A549 (cell line): ENCODE data around the gene TSHZ2. TPM values are rescaled to one million over a fixed set of nuclear protein-coding genes. Genes with fewer than 3 reads are reported as not detected.

ENCODE experiments used
- ATAC-seq, 2 experiments: fragments of 200-7000 bp in 1 of 2; fragments of >200 bp in 1 of 2; cut with Nextera tagmentation in 1 of 2; cut with Tn5 transposase in 1 of 2; 3 replicates each; pipeline versions ENCODE4 v1.8.0 to v1.9.1; 2018 to 2020; ENCODE audit warnings: mild to moderate bottlenecking in 1 of 2, moderate library complexity in 1 of 2
- CTCF ChIA-PET: fragments of 300-600 bp; sonication (Branson Sonifier 250); formaldehyde crosslinking; extraction: SDS; loops from one replicate; lab custom pipeline; 2021; ENCODE audit warnings: antibody characterized with exemption, inconsistent platforms; lab: Yijun Ruan, JAX
- POLR2A ChIA-PET: fragments of 350-600 bp; formaldehyde crosslinking; extraction: SDS; loops from one replicate; lab custom pipeline; 2021; ENCODE audit warnings: antibody characterized with exemption, inconsistent platforms; lab: Yijun Ruan, JAX
- DNase-seq, 2 experiments: peaks; one replicate each; pipeline versions ENCODE4 v3.0.0 to v3.0.0-alpha.2; 2011 to 2016; ENCODE audit warnings: low read depth in 1 of 2, low spot score in 1 of 2
- FAIRE-seq: peaks from 2 replicates; lab custom pipeline; 2011; peaks lifted over from hg19 to GRCh38; lab: Jason Lieb, UNC
- H3K27ac ChIP-seq, 2 experiments: fragments of >200 bp; sonication (Bioruptor Twin); formaldehyde crosslinking; 3 replicates each; pipeline ENCODE4 v1.5.1; 2016 to 2017
- H3K4me1 ChIP-seq: fragments of >200 bp; sonication (Bioruptor Twin); formaldehyde crosslinking; 3 replicates; pipeline ENCODE4 v1.6.1; 2016
- H3K4me2 ChIP-seq: fragments of >200 bp; sonication (Bioruptor Twin); formaldehyde crosslinking; 3 replicates; pipeline ENCODE4 v1.6.1; 2016
- H3K4me3 ChIP-seq: fragments of >200 bp; sonication (Bioruptor Twin); formaldehyde crosslinking; 3 replicates; pipeline ENCODE4 v1.5.1; 2016
- H3K9me3 ChIP-seq: fragments of >200 bp; sonication (Bioruptor Twin); formaldehyde crosslinking; 3 replicates; pipeline ENCODE4 v1.6.1; 2016
- BHLHE40 ChIP-seq: IDR thresholded peaks from 2 replicates; pipeline ENCODE4 v1.6.1; 2012; ENCODE audit warnings: low read depth, low read length, inconsistent platforms
- CBX8 ChIP-seq: fragments of 200-600 bp; sonication (generic); IDR thresholded peaks from 2 replicates; pipeline ENCODE4 v1.6.1; 2016
- CHD2 ChIP-seq: fragments of 150-350 bp; IDR thresholded peaks from 2 replicates; pipeline ENCODE4 v1.6.1; 2014; ENCODE audit warnings: low read length; ENCODE audit not compliant: partially characterized antibody
- EHF ChIP-seq: fragments of 250-450 bp; sonication (Bioruptor Pico); IDR thresholded peaks from 2 replicates; pipeline ENCODE4 v1.5.0; 2020; ENCODE audit warnings: mild to moderate bottlenecking
- EP300 ChIP-seq, 2 experiments: fragments of >200 bp; sonication (Bioruptor Twin); formaldehyde crosslinking; IDR thresholded peaks; 2 replicates in 1 of 2; 3 replicates in 1 of 2; pipeline ENCODE4 v1.6.1; 2016 to 2017
- ESRRA ChIP-seq: fragments of 150-350 bp; IDR thresholded peaks from 2 replicates; pipeline ENCODE4 v1.6.1; 2014; ENCODE audit warnings: mild to moderate bottlenecking, low read length, borderline replicate concordance
- HDAC2 ChIP-seq: fragments of 200-600 bp; sonication (generic); IDR thresholded peaks from 2 replicates; pipeline ENCODE4 v1.6.1; 2016
- HOXA7 ChIP-seq: fragments of 250-450 bp; sonication (Bioruptor Pico); IDR thresholded peaks from 2 replicates; pipeline ENCODE4 v1.5.0; 2020; ENCODE audit warnings: mild to moderate bottlenecking, moderate library complexity
- HOXB13 ChIP-seq: fragments of 250-450 bp; sonication (Bioruptor Pico); IDR thresholded peaks from 2 replicates; pipeline ENCODE4 v1.5.0; 2020; ENCODE audit warnings: low read depth, mild to moderate bottlenecking, moderate library complexity
- HOXB5 ChIP-seq: fragments of 250-450 bp; sonication (Bioruptor Pico); IDR thresholded peaks from 2 replicates; pipeline ENCODE4 v1.5.0; 2020; ENCODE audit warnings: mild to moderate bottlenecking, moderate library complexity
- MAFK ChIP-seq: fragments of 450-650 bp; IDR thresholded peaks from 2 replicates; pipeline ENCODE4 v1.6.1; 2014; ENCODE audit not compliant: partially characterized antibody
- MYC ChIP-seq: IDR thresholded peaks from 2 replicates; pipeline ENCODE4 v1.6.1; 2012; ENCODE audit warnings: mild to moderate bottlenecking, inconsistent platforms, low read length, improper control_type of control experiment, borderline replicate concordance
- NFE2L2 ChIP-seq: fragments of 150-350 bp; conservative IDR thresholded peaks from 2 replicates; pipeline ENCODE4 v1.6.1; 2014; ENCODE audit warnings: low read length
- RARB ChIP-seq: fragments of 250-450 bp; sonication (Bioruptor Pico); IDR thresholded peaks from 2 replicates; pipeline ENCODE4 v1.8.0; 2021; ENCODE audit warnings: mild to moderate bottlenecking, moderate library complexity
- RFX5 ChIP-seq: fragments of 450-650 bp; IDR thresholded peaks from 2 replicates; pipeline ENCODE4 v1.7.1; 2014; ENCODE audit warnings: antibody characterized with exemption, mild to moderate bottlenecking, moderate library complexity
- SREBF2 ChIP-seq: fragments of 450-650 bp; IDR thresholded peaks from 2 replicates; pipeline ENCODE4 v1.6.1; 2014; ENCODE audit warnings: mild to moderate bottlenecking, moderate library complexity
- TFCP2L1 ChIP-seq: fragments of 250-450 bp; sonication (Bioruptor Pico); IDR thresholded peaks from 2 replicates; pipeline ENCODE4 v1.5.0; 2021; ENCODE audit warnings: mild to moderate bottlenecking
- ZC3H11A ChIP-seq: fragments of 450-650 bp; IDR thresholded peaks from 2 replicates; pipeline ENCODE4 v1.6.1; 2014; ENCODE audit warnings: antibody characterized with exemption, mild to moderate bottlenecking
- ZFP36 ChIP-seq: fragments of 450-650 bp; IDR thresholded peaks from 2 replicates; pipeline ENCODE4 v1.6.1; 2014; ENCODE audit warnings: borderline replicate concordance; ENCODE audit not compliant: partially characterized antibody
- ZNF302 ChIP-seq: fragments of 250-450 bp; sonication (Bioruptor Pico); IDR thresholded peaks from 2 replicates; pipeline ENCODE4 v1.9.0; 2021; ENCODE audit warnings: inconsistent platforms, mild to moderate bottlenecking, moderate library complexity
- WGBS: methylation state at CpG from one replicate; pipeline ENCODE4 v1.1.6; 2017; ENCODE audit errors: missing lambda C conversion rate; 5-methylcytosine and 5-hydroxymethylcytosine counted together
- polyA plus RNA-seq, 4 experiments: library from polyadenylated mRNA; depleted of rRNA in 3 of 4; stranded (reverse); fragments of >200 nt; fragmentation: RNase III in 1 of 4; extraction: RNeasy Plus Mini Kit Qiagen cat#74134 plus additional on column Dnase treatment in 1 of 4; gene quantifications; 2 replicates in 3 of 4; 3 replicates in 1 of 4; pipeline ENCODE4 v1.2.3, GENCODE V29; 2011 to 2017
- TF ChIP-seq, protein P1 (sequence below): IDR thresholded peaks from 2 replicates; pipeline ENCODE4 v1.6.1; 2012
- TF ChIP-seq, protein P2 (sequence below): fragments of 250-450 bp; sonication (Bioruptor Pico); IDR thresholded peaks from 2 replicates; pipeline ENCODE4 v1.5.0; 2020; ENCODE audit warnings: low read depth, mild to moderate bottlenecking, moderate library complexity
- TF ChIP-seq, protein P3 (sequence below): fragments of 150-350 bp; IDR thresholded peaks from 2 replicates; pipeline ENCODE4 v1.6.1; 2014; ENCODE audit warnings: low read depth, mild to moderate bottlenecking, low read length
- TF ChIP-seq, protein P4 (sequence below): fragments of 200-600 bp; sonication (generic); IDR thresholded peaks from 2 replicates; pipeline ENCODE4 v1.6.1; 2016; ENCODE audit warnings: antibody characterized with exemption, mild to moderate bottlenecking, moderate library complexity
- TF ChIP-seq, protein P5 (sequence below): fragments of 250-450 bp; sonication (Bioruptor Pico); IDR thresholded peaks from 2 replicates; pipeline ENCODE4 v1.5.0; 2021; ENCODE audit warnings: mild to moderate bottlenecking, moderate library complexity, borderline replicate concordance

Gene TSHZ2
- polyA plus RNA-seq, 2 of the 4 experiments (the other 2 are of a cell fraction), result not detected

DNA sequence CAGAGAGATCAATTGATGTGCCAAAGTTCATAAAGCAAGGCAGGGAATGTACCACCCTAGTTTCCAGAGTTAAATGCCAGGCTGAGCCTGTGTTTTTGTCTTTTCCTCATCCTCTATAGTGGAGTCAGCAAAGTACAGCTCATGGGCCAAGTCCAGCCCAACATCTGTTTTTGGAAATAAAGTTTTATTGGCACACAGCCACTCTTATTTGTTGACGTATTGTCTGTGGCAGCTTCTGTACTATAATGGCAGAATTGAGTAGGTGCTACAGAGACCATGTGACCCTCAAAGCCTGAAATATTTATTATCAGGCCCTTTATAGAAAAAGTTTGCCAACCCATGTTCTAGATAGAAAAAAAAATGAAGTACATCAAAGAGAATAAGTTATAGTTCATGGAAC, 187.0 kb downstream of the TSHZ2 start:
- H3K4me3 ChIP-seq, result no peak overlapping the region
- TF ChIP-seq TFCP2L1 (CRISPR knock-in tag) (no peak), BHLHE40 (no peak), MAFK (no peak), RARB (CRISPR knock-in tag) (no peak), CBX8 (no peak), EP300 (IDR thresholded peaks at IDR 0.05) (no peak), RFX5 (no peak), HOXA7 (no peak)
- TF ChIP-seq, protein P1, sequence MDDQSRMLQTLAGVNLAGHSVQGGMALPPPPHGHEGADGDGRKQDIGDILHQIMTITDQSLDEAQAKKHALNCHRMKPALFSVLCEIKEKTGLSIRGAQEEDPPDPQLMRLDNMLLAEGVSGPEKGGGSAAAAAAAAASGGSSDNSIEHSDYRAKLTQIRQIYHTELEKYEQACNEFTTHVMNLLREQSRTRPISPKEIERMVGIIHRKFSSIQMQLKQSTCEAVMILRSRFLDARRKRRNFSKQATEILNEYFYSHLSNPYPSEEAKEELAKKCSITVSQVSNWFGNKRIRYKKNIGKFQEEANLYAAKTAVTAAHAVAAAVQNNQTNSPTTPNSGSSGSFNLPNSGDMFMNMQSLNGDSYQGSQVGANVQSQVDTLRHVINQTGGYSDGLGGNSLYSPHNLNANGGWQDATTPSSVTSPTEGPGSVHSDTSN, result no peak
- TF ChIP-seq, protein P2, sequence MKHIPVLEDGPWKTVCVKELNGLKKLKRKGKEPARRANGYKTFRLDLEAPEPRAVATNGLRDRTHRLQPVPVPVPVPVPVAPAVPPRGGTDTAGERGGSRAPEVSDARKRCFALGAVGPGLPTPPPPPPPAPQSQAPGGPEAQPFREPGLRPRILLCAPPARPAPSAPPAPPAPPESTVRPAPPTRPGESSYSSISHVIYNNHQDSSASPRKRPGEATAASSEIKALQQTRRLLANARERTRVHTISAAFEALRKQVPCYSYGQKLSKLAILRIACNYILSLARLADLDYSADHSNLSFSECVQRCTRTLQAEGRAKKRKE (CRISPR knock-in tag), result no peak
- TF ChIP-seq, protein P3, sequence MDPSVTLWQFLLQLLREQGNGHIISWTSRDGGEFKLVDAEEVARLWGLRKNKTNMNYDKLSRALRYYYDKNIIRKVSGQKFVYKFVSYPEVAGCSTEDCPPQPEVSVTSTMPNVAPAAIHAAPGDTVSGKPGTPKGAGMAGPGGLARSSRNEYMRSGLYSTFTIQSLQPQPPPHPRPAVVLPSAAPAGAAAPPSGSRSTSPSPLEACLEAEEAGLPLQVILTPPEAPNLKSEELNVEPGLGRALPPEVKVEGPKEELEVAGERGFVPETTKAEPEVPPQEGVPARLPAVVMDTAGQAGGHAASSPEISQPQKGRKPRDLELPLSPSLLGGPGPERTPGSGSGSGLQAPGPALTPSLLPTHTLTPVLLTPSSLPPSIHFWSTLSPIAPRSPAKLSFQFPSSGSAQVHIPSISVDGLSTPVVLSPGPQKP, result no peak
- H3K9me3 ChIP-seq, result no peaks in the 10 kb centered on the region; the same call in 2 of the 3 replicates
- H3K4me2 ChIP-seq, result no peak overlapping the region
- CTCF ChIA-PET, result interaction anchor here (1.3 kb wide), 1 partner anchor 125 kb away, joined by 3 read pairs; no protein-coding TSS in a partner anchor
- no peaks in the 10 kb centered on the region for H3K4me1 ChIP-seq
- no peak for FAIRE-seq
- POLR2A ChIA-PET, result no interaction called here
- 38% methylated on average over 1 of the region's 1 CpG for WGBS
- DNase-seq, result no peak
- H3K27ac ChIP-seq, result no peak overlapping the region
- ATAC-seq, result no peak

DNA sequence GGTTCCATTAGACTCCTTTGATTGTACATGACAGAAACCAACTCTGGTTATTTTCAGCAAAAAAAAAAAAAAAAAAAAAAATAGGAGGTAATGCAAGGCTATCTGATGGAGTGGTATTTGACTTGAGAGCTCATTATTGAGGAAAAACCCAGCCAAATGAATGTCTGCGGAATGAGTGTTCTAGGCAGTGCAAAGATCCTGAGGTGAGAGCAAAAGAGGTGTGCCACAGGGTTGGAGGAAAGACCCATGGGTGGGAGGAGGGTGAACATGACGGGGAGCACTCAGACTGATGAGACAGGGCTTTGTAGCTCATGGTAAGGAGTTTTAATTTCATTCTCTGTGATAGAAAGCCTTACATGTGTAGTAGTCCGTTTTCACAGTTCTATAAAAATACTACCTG, 188.9 kb downstream of the TSHZ2 start:
- 43% methylated on average over 3 of the region's 3 CpGs for WGBS
- Histone ChIP-seq H3K4me3 (no peak overlapping the region), H3K4me2 (no peak overlapping the region), H3K4me1 (no peaks in the 10 kb centered on the region), H3K9me3 (no peaks in the 10 kb centered on the region; the same call in 2 of the 3 replicates), H3K27ac (no peak overlapping the region)
- FAIRE-seq (no peak), ATAC-seq (no peak), DNase-seq (no peak)
- no peak for TF ChIP-seq ZC3H11A
- no peak for TF ChIP-seq HOXB13
- TF ChIP-seq, protein P4, sequence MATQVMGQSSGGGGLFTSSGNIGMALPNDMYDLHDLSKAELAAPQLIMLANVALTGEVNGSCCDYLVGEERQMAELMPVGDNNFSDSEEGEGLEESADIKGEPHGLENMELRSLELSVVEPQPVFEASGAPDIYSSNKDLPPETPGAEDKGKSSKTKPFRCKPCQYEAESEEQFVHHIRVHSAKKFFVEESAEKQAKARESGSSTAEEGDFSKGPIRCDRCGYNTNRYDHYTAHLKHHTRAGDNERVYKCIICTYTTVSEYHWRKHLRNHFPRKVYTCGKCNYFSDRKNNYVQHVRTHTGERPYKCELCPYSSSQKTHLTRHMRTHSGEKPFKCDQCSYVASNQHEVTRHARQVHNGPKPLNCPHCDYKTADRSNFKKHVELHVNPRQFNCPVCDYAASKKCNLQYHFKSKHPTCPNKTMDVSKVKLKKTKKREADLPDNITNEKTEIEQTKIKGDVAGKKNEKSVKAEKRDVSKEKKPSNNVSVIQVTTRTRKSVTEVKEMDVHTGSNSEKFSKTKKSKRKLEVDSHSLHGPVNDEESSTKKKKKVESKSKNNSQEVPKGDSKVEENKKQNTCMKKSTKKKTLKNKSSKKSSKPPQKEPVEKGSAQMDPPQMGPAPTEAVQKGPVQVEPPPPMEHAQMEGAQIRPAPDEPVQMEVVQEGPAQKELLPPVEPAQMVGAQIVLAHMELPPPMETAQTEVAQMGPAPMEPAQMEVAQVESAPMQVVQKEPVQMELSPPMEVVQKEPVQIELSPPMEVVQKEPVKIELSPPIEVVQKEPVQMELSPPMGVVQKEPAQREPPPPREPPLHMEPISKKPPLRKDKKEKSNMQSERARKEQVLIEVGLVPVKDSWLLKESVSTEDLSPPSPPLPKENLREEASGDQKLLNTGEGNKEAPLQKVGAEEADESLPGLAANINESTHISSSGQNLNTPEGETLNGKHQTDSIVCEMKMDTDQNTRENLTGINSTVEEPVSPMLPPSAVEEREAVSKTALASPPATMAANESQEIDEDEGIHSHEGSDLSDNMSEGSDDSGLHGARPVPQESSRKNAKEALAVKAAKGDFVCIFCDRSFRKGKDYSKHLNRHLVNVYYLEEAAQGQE, result no peak
- no peak for TF ChIP-seq MYC
- TF ChIP-seq CBX8, result no peak
- TF ChIP-seq HOXB5, result no peak
- no peak for TF ChIP-seq ESRRA
- no peak for TF ChIP-seq RARB (CRISPR knock-in tag)
- TF ChIP-seq, protein P3, result no peak
- TF ChIP-seq CHD2, result no peak
- no peak for TF ChIP-seq NFE2L2
- no peak for TF ChIP-seq HDAC2
- TF ChIP-seq ZNF302 (CRISPR knock-in tag), result no peak
- TF ChIP-seq ZFP36, result no peak
- TF ChIP-seq EHF, result no peak
- no peak for TF ChIP-seq SREBF2
- TF ChIP-seq, protein P5, sequence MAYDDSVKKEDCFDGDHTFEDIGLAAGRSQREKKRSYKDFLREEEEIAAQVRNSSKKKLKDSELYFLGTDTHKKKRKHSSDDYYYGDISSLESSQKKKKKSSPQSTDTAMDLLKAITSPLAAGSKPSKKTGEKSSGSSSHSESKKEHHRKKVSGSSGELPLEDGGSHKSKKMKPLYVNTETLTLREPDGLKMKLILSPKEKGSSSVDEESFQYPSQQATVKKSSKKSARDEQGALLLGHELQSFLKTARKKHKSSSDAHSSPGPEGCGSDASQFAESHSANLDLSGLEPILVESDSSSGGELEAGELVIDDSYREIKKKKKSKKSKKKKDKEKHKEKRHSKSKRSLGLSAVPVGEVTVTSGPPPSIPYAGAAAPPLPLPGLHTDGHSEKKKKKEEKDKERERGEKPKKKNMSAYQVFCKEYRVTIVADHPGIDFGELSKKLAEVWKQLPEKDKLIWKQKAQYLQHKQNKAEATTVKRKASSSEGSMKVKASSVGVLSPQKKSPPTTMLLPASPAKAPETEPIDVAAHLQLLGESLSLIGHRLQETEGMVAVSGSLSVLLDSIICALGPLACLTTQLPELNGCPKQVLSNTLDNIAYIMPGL, result no peak
- ChIA-PET POLR2A (no interaction called here), CTCF (interaction anchor here (1.0 kb wide), 1 partner anchor 13 kb away, joined by 3 read pairs; no protein-coding TSS in a partner anchor)
